GM19351 (cell line): ENCODE data around the gene KCNK3.
"Not testable (repeated sequence)": the region's sequence is repeated elsewhere in the genome, so short reads cannot be mapped to it uniquely, and the experiment has no call there.

Source experiments
- ATAC-seq: cut with Tn5 transposase; IDR thresholded peaks from one replicate; pipeline ENCODE4 v1.9.1; 2021; ENCODE audit warnings: mild to moderate bottlenecking, moderate library complexity; ENCODE audit not compliant: unreplicated experiment

The KCNK3 gene

DNA sequence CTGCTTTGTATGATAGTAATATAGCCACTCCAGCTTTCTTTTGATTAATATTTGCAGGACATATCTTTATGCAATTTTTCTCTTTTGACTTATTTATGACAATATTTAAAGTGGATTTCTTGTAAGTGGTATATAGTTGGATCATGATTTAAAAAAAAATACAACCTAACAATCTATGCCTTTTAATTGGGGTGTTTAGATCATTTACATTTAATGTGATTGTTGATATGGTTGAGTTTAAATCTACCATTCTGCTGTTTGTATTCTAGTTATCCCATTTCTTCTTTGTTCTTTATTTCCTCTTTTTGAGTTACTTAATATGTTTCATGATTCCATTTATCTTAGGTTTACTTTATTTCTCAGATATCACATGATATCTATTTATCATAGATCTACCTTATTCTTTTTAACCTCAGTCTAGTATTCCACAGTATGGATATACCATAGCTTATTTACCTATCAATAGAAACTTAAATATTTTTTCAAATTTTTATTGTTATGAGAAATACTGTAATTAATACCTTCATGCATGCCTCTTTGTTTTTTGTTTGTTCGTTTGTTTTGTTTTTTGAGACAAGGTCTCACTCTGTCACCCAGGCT lies 32.1 kb upstream of the KCNK3 start:
- ATAC-seq = no peak

DNA sequence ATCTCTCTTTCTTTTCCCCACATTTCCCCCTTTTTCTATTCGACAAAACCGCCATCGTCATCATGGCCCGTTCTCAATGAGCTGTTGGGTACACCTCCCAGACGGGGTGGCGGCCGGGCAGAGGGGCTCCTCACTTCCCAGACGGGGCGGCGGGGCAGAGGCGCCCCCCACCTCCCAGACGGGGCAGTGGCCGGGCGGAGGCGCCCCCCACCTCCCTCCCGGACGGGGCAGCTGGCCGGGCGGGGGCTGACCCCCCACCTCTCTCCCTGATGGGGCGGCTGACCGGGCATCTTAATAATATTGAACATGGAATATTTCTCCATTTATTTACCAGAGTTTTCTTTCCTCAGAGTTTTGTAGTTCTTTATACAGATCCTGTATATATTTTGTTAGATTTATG lies 27.2 kb upstream of the KCNK3 start:
- not testable (repeated sequence) for ATAC-seq

DNA sequence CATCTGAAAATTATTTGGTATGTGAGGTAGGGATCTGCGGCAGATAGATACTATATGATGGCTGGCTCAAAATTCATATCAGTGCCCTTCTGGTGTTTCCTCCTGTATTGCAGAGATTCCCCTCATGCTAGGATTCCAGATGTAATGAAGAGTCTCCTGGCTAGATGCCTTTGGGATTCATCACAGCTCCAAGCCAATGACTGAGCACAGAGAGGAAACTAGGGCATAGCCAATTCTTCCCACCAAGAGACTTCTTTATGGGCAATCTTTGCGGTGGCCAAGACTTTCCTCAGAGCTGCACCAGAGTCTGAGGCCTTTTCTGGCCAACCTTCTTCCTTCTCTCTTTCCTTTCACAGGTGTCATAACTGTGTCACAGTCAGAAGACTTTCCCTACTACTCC lies 25.9 kb upstream of the KCNK3 start:
- no peak for ATAC-seq

DNA sequence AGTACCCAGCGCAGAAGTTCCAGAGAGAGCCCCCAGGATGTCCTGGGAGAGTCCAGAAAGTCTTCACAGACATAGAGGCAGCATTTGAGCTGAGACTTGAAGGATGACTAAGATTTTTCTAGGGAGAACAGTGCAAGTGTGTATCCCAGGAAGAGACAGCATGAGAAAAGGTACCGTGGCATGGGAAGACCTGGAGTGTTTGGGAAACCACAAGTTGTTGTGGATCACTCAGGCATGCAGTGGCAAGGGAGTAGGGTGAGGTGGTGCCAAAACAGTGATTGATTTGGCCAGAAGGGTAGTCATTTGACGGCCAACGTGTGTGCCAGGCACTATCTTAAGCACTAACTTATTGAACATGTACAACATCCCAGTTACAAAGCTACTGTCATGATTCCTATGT lies 24.5 kb upstream of the KCNK3 start:
- ATAC-seq = no peak

DNA sequence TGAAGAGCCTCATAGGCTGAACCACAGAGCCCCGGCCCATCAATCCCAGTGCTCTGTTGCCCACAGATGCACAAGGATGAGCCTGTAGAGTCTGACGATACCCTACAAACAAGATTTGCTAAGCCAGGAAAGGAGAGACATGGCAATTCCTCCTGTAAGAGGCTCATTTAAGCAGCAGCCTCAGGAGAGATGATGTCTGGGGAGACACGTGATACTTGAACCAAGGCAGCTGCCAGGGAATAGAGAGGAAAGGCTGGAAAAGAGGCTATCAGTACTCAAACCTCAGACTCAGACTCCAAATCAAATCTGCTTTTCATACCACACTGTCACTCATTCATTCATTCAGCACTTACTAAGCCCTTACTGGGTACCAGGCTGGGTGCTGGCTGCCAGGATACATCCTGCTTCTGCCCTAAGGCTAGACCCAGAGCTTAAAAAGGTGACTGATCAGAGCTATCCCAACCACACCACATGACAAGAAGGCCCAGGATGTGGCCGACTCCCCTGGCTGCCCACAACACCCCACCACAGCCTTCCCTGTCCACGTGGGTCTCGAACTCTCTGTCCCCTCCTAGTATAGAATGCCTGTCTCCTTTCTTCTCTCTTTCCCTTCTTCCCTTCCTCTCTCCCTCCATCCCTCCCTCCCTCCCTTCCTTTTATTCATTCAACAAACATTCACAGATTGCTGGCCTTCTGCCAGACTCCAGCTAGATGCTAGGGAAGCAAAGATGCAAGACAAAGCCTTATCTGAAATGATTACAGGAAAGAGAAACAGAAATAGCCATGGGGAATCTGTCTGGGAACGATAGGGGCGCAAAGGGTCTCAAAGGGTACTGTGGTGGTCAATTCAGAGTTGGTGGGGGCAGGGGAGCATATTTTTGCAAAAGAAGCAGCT lies 23.4 kb upstream of the KCNK3 start:
- ATAC-seq = no peak

DNA sequence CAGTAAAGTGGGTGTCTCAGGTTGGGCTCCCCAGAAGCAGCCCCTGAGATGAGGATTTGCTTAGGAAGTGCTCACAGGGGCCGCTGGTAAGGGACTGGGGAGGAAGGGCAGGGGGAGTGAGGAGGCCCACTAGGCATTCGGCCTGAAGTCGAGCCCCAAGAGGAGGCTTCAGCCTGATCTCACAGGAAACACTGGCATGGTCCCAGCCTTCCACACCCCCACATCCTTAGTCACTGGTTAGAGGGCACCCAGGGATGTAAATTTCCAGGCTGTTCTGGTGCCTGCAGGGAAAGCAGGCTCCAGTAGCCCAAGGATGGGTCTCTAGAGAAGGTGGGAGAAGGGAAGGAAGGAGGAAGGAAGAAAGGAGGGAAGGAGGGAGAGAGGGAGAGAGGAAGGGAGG lies 22.4 kb upstream of the KCNK3 start:
- no peak for ATAC-seq

DNA sequence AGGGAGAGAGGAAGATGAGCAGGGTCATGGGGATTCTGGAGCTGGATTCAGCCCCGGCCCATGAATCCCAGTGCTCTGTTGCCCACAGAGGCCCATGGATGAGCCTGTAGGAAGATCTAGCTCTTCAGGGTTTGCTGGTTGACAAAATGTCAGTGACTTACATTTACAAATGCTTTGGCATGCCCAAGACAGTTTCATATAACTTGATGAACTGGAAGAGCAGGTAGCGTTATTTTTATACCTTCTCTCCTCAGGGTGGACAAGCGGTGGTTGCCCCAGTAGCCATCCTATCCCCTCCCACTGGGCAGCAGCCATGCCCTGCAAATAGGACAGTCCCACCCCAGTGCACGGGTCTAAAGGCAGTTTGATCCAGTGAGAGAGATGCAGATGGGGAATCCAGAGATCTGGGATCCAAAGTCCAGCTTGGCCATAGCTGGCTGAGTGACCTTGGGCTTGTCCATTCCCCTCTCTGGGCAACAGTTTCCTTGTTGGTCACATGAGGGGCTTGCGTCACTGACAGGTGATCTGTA lies 21.5 kb upstream of the KCNK3 start:
- no peak for ATAC-seq

DNA sequence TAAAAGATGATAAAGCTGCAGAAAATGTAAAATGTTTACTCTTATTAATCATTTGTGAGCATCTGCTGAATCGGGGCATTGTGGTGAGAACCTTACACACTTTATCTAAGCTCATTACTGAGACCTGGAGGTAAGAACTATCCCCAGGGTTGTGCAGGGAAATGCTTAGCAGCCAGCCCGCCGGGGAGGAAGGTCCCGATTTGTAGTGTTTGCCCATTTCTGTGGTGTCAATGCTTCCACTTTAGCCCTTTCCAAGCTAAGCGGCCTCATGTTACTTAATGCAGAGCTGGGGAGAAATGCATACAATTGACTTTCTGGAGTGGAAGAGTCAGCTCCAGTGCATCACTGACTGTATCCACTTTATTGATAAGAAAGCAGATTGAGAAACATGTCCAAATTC lies 20.8 kb upstream of the KCNK3 start:
- ATAC-seq = no peak

DNA sequence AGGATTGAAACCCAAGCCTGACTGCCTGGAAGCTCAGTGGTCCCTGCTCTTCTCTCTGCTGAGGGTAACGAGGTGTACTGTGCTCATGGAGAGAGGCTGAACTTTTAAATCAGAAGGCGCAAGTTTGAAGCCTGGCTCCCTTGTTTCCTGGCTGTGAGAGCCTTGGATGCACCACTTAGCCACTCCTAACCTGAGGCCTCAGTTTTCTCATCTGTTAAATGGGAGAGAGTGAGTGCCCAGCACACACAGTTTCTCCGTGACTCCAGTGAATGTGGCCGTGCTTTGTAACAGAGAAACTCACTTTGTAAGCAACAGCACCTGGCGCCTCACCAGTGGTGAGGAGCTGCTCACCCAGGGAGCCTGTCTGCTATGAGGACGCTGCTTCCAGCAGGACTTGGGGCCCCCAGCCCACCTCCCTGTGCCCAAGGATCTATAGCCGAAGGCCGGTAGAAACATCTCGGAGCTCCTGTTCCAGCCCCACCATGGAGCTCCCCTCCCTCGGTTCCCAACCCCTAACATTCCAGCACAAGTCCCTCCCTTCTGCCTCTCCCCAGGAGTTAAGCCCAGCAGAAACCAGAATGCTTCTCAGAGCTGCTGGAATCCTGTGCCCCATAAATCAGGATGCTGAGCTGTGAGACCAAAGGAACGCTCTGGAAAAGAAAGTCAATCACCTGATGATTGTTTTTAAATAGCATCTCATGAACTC lies 20.3 kb upstream of the KCNK3 start:
- no peak for ATAC-seq

DNA sequence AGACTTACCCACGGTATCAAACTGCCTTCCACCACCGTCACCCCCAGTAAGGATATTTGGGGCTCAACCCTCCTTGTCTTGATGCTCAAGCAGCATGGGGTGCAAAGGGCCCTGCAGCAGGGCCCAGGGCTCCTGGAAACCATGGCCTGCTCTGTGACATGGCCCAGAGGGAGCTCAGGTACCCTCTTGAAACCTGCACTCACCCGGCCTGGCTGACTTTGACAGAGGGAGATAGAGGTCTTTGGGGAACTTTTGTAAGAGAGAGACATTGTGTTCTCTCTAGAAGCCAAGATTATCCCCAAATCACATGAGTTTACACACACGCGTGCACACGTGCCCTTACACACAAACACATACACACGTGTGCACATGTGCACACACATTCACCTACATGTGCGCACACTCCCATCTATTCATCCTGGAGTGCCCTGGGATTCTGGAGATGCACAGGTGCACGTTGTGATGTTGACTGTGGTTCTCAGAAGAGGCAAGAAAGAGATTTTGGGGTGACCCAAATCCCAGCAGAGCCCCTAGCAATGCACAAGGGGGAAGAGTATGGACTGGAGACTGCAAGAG lies 19.6 kb upstream of the KCNK3 start:
- no peak for ATAC-seq

DNA sequence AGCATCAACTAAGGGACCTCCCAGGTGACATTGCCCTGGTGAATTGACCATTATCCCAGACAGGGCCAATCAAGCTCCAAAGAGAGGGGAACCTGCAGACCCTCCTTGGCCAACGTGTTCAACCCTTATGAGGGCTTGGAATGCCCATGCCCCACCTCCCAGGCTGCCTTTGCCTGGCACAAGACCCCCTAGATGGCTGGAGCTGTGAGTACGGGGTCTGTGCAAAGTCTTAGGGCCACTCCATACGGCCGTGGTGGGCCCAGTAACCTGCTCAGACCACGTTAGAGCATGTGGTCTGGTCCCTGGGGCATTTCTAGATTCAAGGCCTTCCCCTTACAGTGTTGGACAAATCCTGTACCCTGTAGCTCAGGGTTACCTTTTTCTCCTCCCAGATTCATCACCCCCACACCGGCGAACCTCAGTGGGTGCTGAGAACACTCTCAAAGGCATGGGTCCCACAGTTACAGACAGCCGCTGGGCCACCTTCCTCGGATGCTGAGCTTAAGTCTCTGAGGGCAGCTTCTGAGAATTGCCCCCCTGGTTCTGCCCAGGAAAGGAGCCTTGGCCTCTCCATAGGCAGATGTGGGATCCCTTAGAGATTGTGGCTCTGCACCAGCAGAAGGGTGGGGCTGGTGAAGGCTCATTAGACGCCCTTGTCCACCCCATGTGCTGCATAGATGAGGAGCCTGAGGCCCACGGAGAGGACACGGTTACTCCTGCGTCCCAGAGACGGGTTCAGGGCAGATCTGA lies 18.3 kb upstream of the KCNK3 start:
- no peak for ATAC-seq

DNA sequence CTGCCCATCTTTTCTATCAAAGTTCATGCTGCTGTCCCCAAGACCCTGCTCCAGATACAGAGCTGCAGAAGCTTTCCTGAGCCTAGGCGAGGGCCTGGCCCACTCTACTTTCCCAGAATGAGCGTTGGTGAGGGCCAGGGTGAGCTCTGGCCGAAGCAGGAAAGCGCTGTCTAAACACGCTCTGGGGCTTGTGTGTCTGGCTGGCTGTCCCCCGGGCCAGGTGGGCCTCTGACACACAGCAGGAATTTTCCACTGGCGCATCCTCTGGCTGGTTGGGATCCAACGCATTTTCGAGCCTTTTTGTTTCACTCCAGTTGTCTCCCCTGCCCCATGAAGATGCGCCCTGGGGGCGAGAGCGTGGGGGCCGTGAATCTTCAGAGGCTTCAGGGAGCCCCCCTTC lies 17.8 kb upstream of the KCNK3 start:
- no peak for ATAC-seq

DNA sequence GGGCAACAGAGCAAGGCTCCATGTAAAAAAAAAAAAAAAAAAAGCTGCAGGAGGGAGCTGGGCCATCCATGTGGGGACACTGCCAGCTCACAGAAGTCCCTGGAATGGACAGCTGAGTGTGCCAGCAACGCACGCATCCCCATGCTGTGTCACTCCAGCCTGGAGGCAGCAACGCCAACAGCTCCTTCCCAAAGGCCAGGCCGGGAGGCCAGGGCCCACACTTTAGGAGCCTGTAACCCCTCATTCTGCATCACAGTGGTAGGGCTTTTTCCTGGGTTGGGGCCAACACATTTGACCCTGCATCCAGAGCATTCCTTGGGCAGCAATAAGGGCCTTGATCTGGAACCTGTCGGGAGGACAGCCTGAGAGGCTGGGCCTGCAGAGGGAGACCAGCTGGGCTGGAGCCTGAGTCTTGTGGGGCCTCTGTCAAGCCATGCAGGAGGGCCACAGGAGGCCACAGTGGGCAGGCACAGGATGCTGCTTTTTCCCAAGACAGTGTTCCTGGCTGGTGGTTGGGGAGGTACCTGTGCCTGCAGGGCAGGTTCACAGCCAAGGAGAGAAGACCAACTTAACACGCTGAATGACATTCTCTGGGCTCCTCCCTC lies 16.8 kb upstream of the KCNK3 start:
- ATAC-seq = no peak

DNA sequence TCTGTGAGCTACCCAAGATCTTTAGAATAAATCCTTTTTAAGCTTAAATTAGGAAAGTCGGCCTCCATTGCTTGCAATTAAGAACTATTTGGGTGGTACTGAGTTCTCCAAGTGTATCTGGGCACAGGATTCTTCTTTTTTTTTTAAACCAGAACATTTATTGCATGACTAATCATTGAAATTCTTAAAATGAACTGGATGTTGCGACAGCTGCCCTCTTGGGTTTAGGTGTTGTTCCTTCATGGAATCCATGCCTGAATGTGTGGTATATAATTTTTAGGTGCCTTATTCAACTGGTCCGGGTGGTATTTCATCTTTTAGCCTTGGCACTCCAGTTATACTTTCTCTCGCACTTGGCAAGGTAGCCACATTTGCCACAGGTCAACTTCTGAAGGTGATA lies 14.5 kb upstream of the KCNK3 start:
- no peak for ATAC-seq

DNA sequence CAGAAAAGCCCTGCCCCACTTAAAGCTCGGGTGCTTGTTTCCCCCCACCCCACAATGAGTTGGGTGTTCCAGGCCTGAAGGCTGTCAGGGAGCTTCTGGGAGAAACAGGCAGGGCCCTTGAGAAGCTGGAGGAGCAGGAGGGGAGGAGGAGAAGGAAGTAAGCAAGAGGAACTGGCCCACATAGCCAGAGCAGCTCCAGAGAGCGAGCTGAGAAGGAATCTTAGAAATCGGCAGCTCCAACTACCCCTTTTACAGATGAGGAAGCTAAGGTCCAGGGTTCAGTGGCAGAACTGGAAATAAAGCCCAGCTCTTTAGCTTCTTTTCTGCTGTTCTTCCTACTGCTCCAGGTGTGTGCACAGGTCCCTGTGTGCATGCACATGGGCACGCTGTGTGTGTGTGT lies 12.7 kb upstream of the KCNK3 start:
- no peak for ATAC-seq

DNA sequence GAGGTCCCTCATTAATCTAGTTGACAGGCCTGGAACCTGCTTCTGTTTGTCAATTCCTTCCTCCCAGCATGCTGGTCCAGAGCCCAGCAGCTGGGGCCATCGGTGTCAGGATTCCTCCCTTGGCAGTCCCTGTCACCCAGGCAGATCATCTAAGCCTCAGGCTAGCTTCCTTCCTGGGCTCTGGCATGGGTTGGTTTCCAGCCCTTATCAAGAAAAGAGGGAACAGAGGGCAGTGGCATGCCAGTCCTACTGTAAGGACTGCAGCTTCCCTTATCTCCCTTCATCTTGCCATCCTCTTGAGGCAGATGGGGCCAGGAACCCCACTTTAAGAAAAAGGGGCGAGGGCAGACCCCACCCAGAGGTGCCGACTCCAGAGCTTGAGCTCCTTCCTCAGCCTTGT lies 10.9 kb upstream of the KCNK3 start:
- no peak for ATAC-seq

DNA sequence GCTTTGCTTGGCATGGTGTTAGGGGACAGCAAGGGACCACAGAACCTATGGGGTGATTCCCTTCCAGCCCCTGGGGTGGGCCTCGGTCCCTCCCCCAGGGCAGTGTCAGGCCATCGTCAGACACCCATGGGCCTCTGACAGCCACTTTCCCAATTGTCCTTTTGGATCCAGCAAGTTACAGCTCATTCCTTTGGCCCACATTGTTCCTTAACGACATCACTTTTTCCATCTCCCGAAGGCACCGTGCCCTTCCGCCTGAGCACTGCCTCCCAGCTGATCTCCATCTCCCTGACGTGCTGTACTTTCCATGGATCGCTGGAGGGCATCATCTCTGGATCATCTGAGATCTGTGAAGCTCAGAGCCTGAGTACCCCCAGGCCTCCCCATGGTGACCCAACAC lies 10.4 kb upstream of the KCNK3 start:
- no peak for ATAC-seq

DNA sequence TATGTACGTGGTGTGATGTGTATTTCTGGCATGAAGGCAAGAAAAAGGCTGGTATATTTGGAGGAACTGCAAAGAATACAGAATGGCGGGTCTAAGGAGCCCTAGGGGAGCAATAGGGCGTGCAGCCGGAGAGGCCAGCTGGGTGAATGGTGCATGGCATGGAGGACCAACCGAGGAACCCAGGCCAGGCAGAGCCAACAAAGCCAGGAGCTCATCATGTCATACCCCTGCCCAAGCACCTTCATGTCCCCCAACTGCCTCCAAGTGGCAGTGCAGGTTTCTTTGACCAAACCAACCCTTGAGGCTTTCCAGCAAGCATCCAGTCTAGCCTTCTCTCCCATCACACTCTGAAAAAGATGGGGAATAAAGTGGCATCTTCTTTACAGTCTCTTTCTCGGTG lies 8.9 kb upstream of the KCNK3 start:
- no peak for ATAC-seq

DNA sequence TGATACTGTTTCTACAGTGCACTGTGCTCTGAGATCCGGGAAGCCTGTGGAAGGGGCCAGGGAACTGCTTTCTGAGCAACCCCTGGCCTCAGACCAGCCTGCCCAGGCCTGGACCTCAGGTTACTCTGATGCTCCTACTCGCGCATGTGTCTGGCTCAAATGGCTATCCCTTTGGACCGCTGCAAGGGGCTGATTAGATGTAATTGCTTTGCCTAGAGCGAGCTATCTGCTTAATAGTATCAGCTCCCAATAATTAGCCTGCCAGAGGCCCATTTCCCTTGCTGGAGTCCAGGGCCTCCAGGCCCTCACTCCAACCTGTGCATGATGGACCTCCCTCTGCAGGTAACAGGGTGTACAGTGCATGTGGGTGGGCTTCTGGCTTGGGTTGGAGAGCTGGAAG lies 7.2 kb upstream of the KCNK3 start:
- no peak for ATAC-seq
